ENCODE data around the gene PDE8B. TPM values are rescaled to one million over a fixed set of nuclear protein-coding genes. Genes with fewer than 3 reads are reported as not detected.

The PDE8B gene
- total RNA-seq, 1 experiment from 2014 or later = not detected

- ATAC-seq (peak; percentile 48), DNase-seq (peak; percentile 25)
- no peaks in the 10 kb centered on the region for H3K27me3 ChIP-seq (ENCODE audit: low read length)
- no peaks in the 10 kb centered on the region for H3K36me3 ChIP-seq (ENCODE audit: low read depth, low read length)
- H3K4me2 ChIP-seq (ENCODE audit: low read length) = no peak overlapping the region
- no peak overlapping the region for H3K9ac ChIP-seq (ENCODE audit: low read length)
- BruUV-seq (replicated peaks) = no TSS peak
- H3K4me1 ChIP-seq (ENCODE audit: insufficient read depth, low read length) = 0 out of 2 replicates have a peak, but pooled peaks cover 9% of the 10 kb centered on the region
- H3K27ac ChIP-seq (ENCODE audit: low read length) = no peak overlapping the region
- POLR2A ChIA-PET (ENCODE audit: unreplicated experiment) = no interaction called here
- no peaks in the 10 kb centered on the region for H3K9me3 ChIP-seq (ENCODE audit: low read length)
- H2AFZ ChIP-seq (ENCODE audit: low read length) = no peak overlapping the region
- H3K9me2 ChIP-seq (replicated peaks; ENCODE audit: low read length) = no peaks in the 10 kb centered on the region
- H3K4me3 ChIP-seq (ENCODE audit: low read length) = no peak overlapping the region
- H4K20me1 ChIP-seq (ENCODE audit: low read length) = no peaks in the 10 kb centered on the region
- no peaks in the 10 kb centered on the region for H3F3A ChIP-seq (ENCODE audit: low read length, unreplicated experiment)
- CTCF ChIA-PET = no interaction called here
- intact Hi-C loops (cut with micrococcal nuclease) = no loop called here
- H3K79me2 ChIP-seq (ENCODE audit: low read length) = no peaks in the 10 kb centered on the region
- TF ChIP-seq EZH2phosphoT487 (IDR thresholded peaks at IDR 0.05; ENCODE audit: borderline replicate concordance, low read length) (no peak), EZH2 (IDR thresholded peaks at IDR 0.05; ENCODE audit: low read length, unreplicated experiment) (no peak), CTCF (conservative IDR thresholded peaks at IDR 0.05; ENCODE audit: low read depth, low read length) (no peak)
These were observed 208.4 kb downstream of the PDE8B start for GRCh38 chr5:77418601-77419581.

- no peak for ATAC-seq
- Histone ChIP-seq H3K4me2 (ENCODE audit: low read length) (no peak overlapping the region), H4K20me1 (ENCODE audit: low read length) (no peaks in the 10 kb centered on the region), H3K4me1 (ENCODE audit: insufficient read depth, low read length) (0 out of 2 replicates have a peak, but pooled peaks cover 9% of the 10 kb centered on the region), H3K27me3 (ENCODE audit: low read length) (no peaks in the 10 kb centered on the region), H3K79me2 (ENCODE audit: low read length) (no peaks in the 10 kb centered on the region), H3K9me2 (replicated peaks; ENCODE audit: low read length) (no peaks in the 10 kb centered on the region), H3K36me3 (ENCODE audit: low read depth, low read length) (no peaks in the 10 kb centered on the region), H3K4me3 (ENCODE audit: low read length) (no peak overlapping the region), H3K27ac (ENCODE audit: low read length) (no peak overlapping the region), H3F3A (ENCODE audit: low read length, unreplicated experiment) (no peaks in the 10 kb centered on the region), H2AFZ (ENCODE audit: low read length) (no peak overlapping the region), H3K9me3 (ENCODE audit: low read length) (no peaks in the 10 kb centered on the region), H3K9ac (ENCODE audit: low read length) (no peak overlapping the region)
- CTCF ChIA-PET = no interaction called here
- DNase-seq = no peak
- TF ChIP-seq CTCF (conservative IDR thresholded peaks at IDR 0.05; ENCODE audit: low read depth, low read length) = no peak
- TF ChIP-seq EZH2phosphoT487 (IDR thresholded peaks at IDR 0.05; ENCODE audit: borderline replicate concordance, low read length) = no peak
- TF ChIP-seq EZH2 (IDR thresholded peaks at IDR 0.05; ENCODE audit: low read length, unreplicated experiment) = no peak
- intact Hi-C loops (cut with micrococcal nuclease) = no loop called here
- POLR2A ChIA-PET (ENCODE audit: unreplicated experiment) = interaction anchor here (0.6 kb wide), 1 partner anchor 33 kb away, joined by 3 read pairs; no protein-coding TSS in a partner anchor
- BruUV-seq (replicated peaks) = no TSS peak
These were observed 209.4 kb downstream of the PDE8B start for GRCh38 chr5:77419644-77420582.
